HepG2 (cell line): ENCODE results near the gene ACTN3. TPM values are rescaled to one million over a fixed set of nuclear protein-coding genes. Genes with fewer than 3 reads are reported as not detected.

Source experiments
- ARID4A ChIP-seq: sonication (generic); formaldehyde crosslinking; IDR thresholded peaks from 2 replicates; pipeline ENCODE4 v1.5.0; 2020; ENCODE audit warnings: mild to moderate bottlenecking, missing genetic modification reagents, borderline replicate concordance
- DNMT3B ChIP-seq: conservative IDR thresholded peaks from 2 replicates; pipeline ENCODE4 v1.6.1; 2016; ENCODE audit warnings: missing biosample characterization, control low read depth
- ELF1 ChIP-seq: sonication (generic); formaldehyde crosslinking; IDR thresholded peaks from 2 replicates; pipeline ENCODE4 v1.4.0; 2020; ENCODE audit warnings: missing genetic modification reagents
- ETV6 ChIP-seq: sonication (generic); formaldehyde crosslinking; conservative IDR thresholded peaks from 2 replicates; pipeline ENCODE4 v1.4.0; 2020; ENCODE audit warnings: missing genetic modification reagents
- GABPB1 ChIP-seq: IDR thresholded peaks from 2 replicates; pipeline ENCODE4 v1.6.1; 2016; ENCODE audit warnings: mild to moderate bottlenecking, missing genetic modification reagents, moderate library complexity, missing compliant biosample characterization
- HMGXB4 ChIP-seq, 2 experiments: sonication (generic) in 1 of 2; formaldehyde crosslinking in 1 of 2; IDR thresholded peaks; 2 replicates each; pipeline versions ENCODE4 v1.4.0 to v1.6.1; 2018 to 2020; ENCODE audit warnings: missing genetic modification reagents in 2 of 2, borderline replicate concordance in 1 of 2, low read depth in 1 of 2, mild to moderate bottlenecking in 1 of 2, missing biosample characterization in 1 of 2
- KDM1A ChIP-seq: IDR thresholded peaks from 2 replicates; pipeline ENCODE4 v1.6.1; 2016; ENCODE audit warnings: missing compliant biosample characterization
- MED1 ChIP-seq: sonication (generic); formaldehyde crosslinking; IDR thresholded peaks from 2 replicates; pipeline ENCODE4 v1.4.0; 2020; ENCODE audit warnings: missing genetic modification reagents
- MIER3 ChIP-seq: IDR thresholded peaks from 2 replicates; pipeline ENCODE4 v1.6.1; 2016; ENCODE audit warnings: missing compliant biosample characterization, borderline replicate concordance
- SRF ChIP-seq: IDR thresholded peaks from 2 replicates; pipeline ENCODE4 v1.6.1; 2011; ENCODE audit warnings: mild to moderate bottlenecking, low read depth, low read length, moderate library complexity
- STAG1 ChIP-seq: sonication (generic); formaldehyde crosslinking; IDR thresholded peaks from 2 replicates; pipeline ENCODE4 v1.4.0; 2020; ENCODE audit warnings: missing genetic modification reagents
- ZFP62 ChIP-seq: sonication (generic); formaldehyde crosslinking; IDR thresholded peaks from 2 replicates; pipeline ENCODE4 v1.4.0; 2020; ENCODE audit warnings: missing genetic modification reagents
- ZFP91 ChIP-seq: sonication (generic); formaldehyde crosslinking; IDR thresholded peaks from 2 replicates; pipeline ENCODE4 v1.9.0; 2022; ENCODE audit warnings: missing genetic modification reagents, mild to moderate bottlenecking, borderline replicate concordance
- ZNF18 ChIP-seq: sonication (generic); formaldehyde crosslinking; IDR thresholded peaks from 2 replicates; pipeline ENCODE4 v1.8.0; 2022; ENCODE audit warnings: mild to moderate bottlenecking, missing genetic modification reagents; ENCODE audit not compliant: insufficient replicate concordance
- ZNF3 ChIP-seq: IDR thresholded peaks from 2 replicates; pipeline ENCODE4 v1.7.0; 2017; ENCODE audit warnings: inconsistent platforms
- ZNF329 ChIP-seq: sonication (generic); formaldehyde crosslinking; IDR thresholded peaks from 2 replicates; pipeline ENCODE4 v1.9.0; 2021; ENCODE audit warnings: low read depth, mild to moderate bottlenecking, missing genetic modification reagents
- ZNF431 ChIP-seq: sonication (generic); formaldehyde crosslinking; IDR thresholded peaks from 2 replicates; pipeline ENCODE4 v1.9.0; 2022; ENCODE audit warnings: missing genetic modification reagents, low read depth, mild to moderate bottlenecking, borderline replicate concordance
- ZNF501 ChIP-seq: sonication (generic); formaldehyde crosslinking; IDR thresholded peaks from 2 replicates; pipeline ENCODE4 v1.5.1; 2020; ENCODE audit warnings: mild to moderate bottlenecking, moderate library complexity, missing genetic modification reagents
- ZNF572 ChIP-seq: sonication (generic); formaldehyde crosslinking; IDR thresholded peaks from 2 replicates; pipeline ENCODE4 v1.5.1; 2020; ENCODE audit warnings: mild to moderate bottlenecking, missing genetic modification reagents
- ZNF777 ChIP-seq: sonication (generic); formaldehyde crosslinking; IDR thresholded peaks from 2 replicates; pipeline ENCODE4 v1.4.0; 2020; ENCODE audit warnings: missing genetic modification reagents
- polyA plus RNA-seq, 8 experiments: library from polyadenylated mRNA; depleted of rRNA in 3 of 8; stranded (reverse) in 7 of 8; unstranded in 1 of 8; fragments of >200 nt; fragmentation: Illumina TruSeq in 4 of 8; extraction: Trizol in 4 of 8; gene quantifications; 2 replicates each; pipeline versions ENCODE4 v1.2.1 to v1.2.3, GENCODE V29; 2011 to 2016; ENCODE audit warnings: low read depth in 4 of 8, missing spikeins in 1 of 8, mixed read lengths in 1 of 8; ENCODE audit not compliant: insufficient read depth in 1 of 8
- total RNA-seq, 5 experiments: library from RNA; depleted of rRNA; stranded (reverse); fragments of >200 nt; fragmentation: Illumina TruSeq; extraction: Trizol; gene quantifications; 2 replicates each; pipeline ENCODE4 v1.2.3, GENCODE V29; 2016; ENCODE audit warnings: low read depth in 1 of 5
- TF ChIP-seq, protein P1 (sequence below): sonication (generic); formaldehyde crosslinking; IDR thresholded peaks from 2 replicates; pipeline ENCODE4 v1.8.1; 2022; ENCODE audit warnings: mild to moderate bottlenecking, missing genetic modification reagents

The ACTN3 gene
- total and polyA plus RNA-seq, 2 of the 13 experiments (the other 11 are each of a cell fraction or from before 2014, with no cell fraction given): 0.04 to 0.09 TPM

DNA sequence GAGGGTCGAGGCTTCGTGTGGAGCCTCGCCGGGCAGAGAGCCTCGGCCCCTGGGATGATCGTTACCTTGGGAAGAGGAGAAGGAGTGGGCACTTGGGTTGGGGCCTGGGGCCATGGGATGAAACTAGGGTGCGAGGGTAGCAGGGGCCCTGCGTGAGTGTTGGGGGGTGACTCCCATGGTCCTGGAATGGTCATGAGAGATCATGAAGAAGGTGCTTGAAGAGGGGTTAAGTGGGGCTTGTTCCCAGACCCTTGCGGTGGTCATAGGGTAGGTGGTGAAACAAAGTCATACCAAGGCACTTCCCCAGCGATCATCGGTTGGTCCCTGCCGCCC, 46.6 kb downstream of the ACTN3 start (continued):
- TF ChIP-seq MED1 (CRISPR knock-in tag) (peak; percentile 6; the same call in 1 of the 2 replicates), ZNF3 (CRISPR knock-in tag) (no peak), ZNF431 (CRISPR knock-in tag) (0 out of 2 replicates have a peak, but pooled peaks have one; percentile 3), MIER3 (CRISPR knock-in tag) (no peak), GABPB1 (CRISPR knock-in tag) (no peak), ZNF18 (CRISPR knock-in tag) (no peak), ZNF572 (CRISPR knock-in tag) (0 out of 2 replicates have a peak, but pooled peaks have one; percentile 42), ETV6 (CRISPR knock-in tag) (no peak), SRF (no peak), ZNF329 (CRISPR knock-in tag) (peak; percentile 75; the same call in 1 of the 2 replicates), STAG1 (no peak), HMGXB4 (CRISPR knock-in tag; IDR thresholded peaks at IDR 0.05; ENCODE audit: borderline replicate concordance in 1 of 2, low read depth in 1 of 2) (no peak), DNMT3B (no peak), ZNF777 (CRISPR knock-in tag) (no peak), ZFP62 (CRISPR knock-in tag) (no peak), ZNF501 (no peak; the same call in 1 of the 2 replicates), ELF1 (CRISPR knock-in tag) (no peak), ZFP91 (peak; percentile 22; the same call in 1 of the 2 replicates), ARID4A (CRISPR knock-in tag) (peak; percentile 8; the same call in 1 of the 2 replicates), KDM1A (CRISPR knock-in tag) (no peak)
- TF ChIP-seq, protein P1, sequence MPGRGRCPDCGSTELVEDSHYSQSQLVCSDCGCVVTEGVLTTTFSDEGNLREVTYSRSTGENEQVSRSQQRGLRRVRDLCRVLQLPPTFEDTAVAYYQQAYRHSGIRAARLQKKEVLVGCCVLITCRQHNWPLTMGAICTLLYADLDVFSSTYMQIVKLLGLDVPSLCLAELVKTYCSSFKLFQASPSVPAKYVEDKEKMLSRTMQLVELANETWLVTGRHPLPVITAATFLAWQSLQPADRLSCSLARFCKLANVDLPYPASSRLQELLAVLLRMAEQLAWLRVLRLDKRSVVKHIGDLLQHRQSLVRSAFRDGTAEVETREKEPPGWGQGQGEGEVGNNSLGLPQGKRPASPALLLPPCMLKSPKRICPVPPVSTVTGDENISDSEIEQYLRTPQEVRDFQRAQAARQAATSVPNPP: no peak
